OCI-LY1 (cell line): ENCODE results near the gene AGO1.

Experiments
- H2AFZ ChIP-seq: fragments of 200-600 bp; sonication (generic), shearing (Covaris generic); 2 replicates; pipeline ENCODE4 v1.6.0; 2014; ENCODE audit warnings: antibody characterized with exemption, mild to moderate bottlenecking, low read length
- H3F3A ChIP-seq: fragments of 200-600 bp; sonication (generic), shearing (Covaris generic); 2 replicates; pipeline ENCODE4 v1.6.0; 2014; ENCODE audit warnings: mild to moderate bottlenecking, antibody characterized with exemption, low read length, moderate library complexity; ENCODE audit not compliant: insufficient read depth
- H3K27ac ChIP-seq: fragments of 200-600 bp; sonication (generic); 2 replicates; pipeline ENCODE4 v1.5.1; 2014; ENCODE audit warnings: low read length, mixed run types, mild to moderate bottlenecking, low read depth; ENCODE audit not compliant: poor library complexity, severe bottlenecking
- H3K27me3 ChIP-seq: fragments of 200-600 bp; sonication (generic); 2 replicates; pipeline ENCODE4 v1.6.0; 2014; ENCODE audit warnings: antibody characterized with exemption, mild to moderate bottlenecking, low read length, moderate library complexity; ENCODE audit not compliant: insufficient read depth
- H3K36me3 ChIP-seq: fragments of 200-600 bp; sonication (generic); 2 replicates; pipeline ENCODE4 v1.6.1; 2014; ENCODE audit warnings: mild to moderate bottlenecking, antibody characterized with exemption, low read length, moderate library complexity, mixed read lengths; ENCODE audit not compliant: insufficient read depth
- H3K4me1 ChIP-seq: fragments of 200-600 bp; sonication (generic); 2 replicates; pipeline ENCODE4 v1.5.1; 2014; ENCODE audit warnings: mild to moderate bottlenecking, low read length, moderate library complexity; ENCODE audit not compliant: insufficient read depth, severe bottlenecking
- H3K4me2 ChIP-seq: fragments of 200-600 bp; sonication (generic), shearing (Covaris generic); 2 replicates; pipeline ENCODE4 v1.6.1; 2014; ENCODE audit warnings: low read length
- H3K4me3 ChIP-seq: fragments of 200-600 bp; sonication (generic); 2 replicates; pipeline ENCODE4 v1.5.1; 2014; ENCODE audit warnings: low read length, low read depth, mild to moderate bottlenecking, mixed read lengths; ENCODE audit not compliant: poor library complexity, severe bottlenecking
- H3K79me2 ChIP-seq: fragments of 200-600 bp; shearing (Covaris generic); 2 replicates; pipeline ENCODE4 v1.6.1; 2016; ENCODE audit warnings: mixed run types, low read length, mixed read lengths; ENCODE audit not compliant: insufficient read depth
- H3K9ac ChIP-seq: fragments of 200-600 bp; sonication (generic), shearing (Covaris generic); 2 replicates; pipeline ENCODE4 v1.6.1; 2014; ENCODE audit warnings: mild to moderate bottlenecking, low read length, mixed read lengths
- H3K9me2 ChIP-seq: fragments of 200-600 bp; sonication (generic), shearing (Covaris generic); 2 replicates; pipeline ENCODE4 v1.6.1; 2014; ENCODE audit warnings: low read depth, mild to moderate bottlenecking, low read length, mixed read lengths
- H3K9me3 ChIP-seq: fragments of 200-600 bp; shearing (Covaris generic); 2 replicates; pipeline ENCODE4 v1.6.1; 2014; ENCODE audit warnings: low read length, mixed read lengths
- H4K20me1 ChIP-seq: fragments of 200-600 bp; sonication (generic), shearing (Covaris generic); 2 replicates; pipeline ENCODE4 v1.6.0; 2016; ENCODE audit warnings: mild to moderate bottlenecking, low read length; ENCODE audit not compliant: insufficient read depth
- CTCF ChIP-seq: fragments of 200-600 bp; sonication (generic), shearing (Covaris generic); IDR thresholded peaks from 2 replicates; pipeline ENCODE4 v1.5.1; 2017; ENCODE audit warnings: mild to moderate bottlenecking, antibody characterized with exemption, low read length, moderate library complexity, mixed read lengths
- EZH2 ChIP-seq: fragments of 200-600 bp; sonication (generic), shearing (Covaris generic); IDR thresholded peaks from 2 replicates; pipeline ENCODE4 v1.8.0; 2017; ENCODE audit warnings: borderline replicate concordance, mixed run types, mild to moderate bottlenecking, antibody characterized with exemption, low read length, moderate library complexity, mixed read lengths

The AGO1 gene

GRCh38 chr1:35857830-35858229 lies 25.2 kb upstream of the AGO1 start:
- Histone ChIP-seq H3K9me2 (no peaks in the 10 kb centered on the region), H3K4me2 (no peak overlapping the region), H4K20me1 (no peaks in the 10 kb centered on the region), H3K9me3 (no peaks in the 10 kb centered on the region), H2AFZ (no peak overlapping the region), H3K4me3 (no peak overlapping the region), H3K36me3 (no peaks in the 10 kb centered on the region), H3K9ac (no peak overlapping the region), H3K27me3 (no peaks in the 10 kb centered on the region), H3K27ac (no peak overlapping the region), H3K79me2 (no peaks in the 10 kb centered on the region), H3K4me1 (no peaks in the 10 kb centered on the region), H3F3A (no peaks in the 10 kb centered on the region)
- no peak for TF ChIP-seq EZH2
- TF ChIP-seq CTCF: peak; percentile 48; the same call in 1 of the 2 replicates

GRCh38 chr1:35860696-35861095 lies 22.3 kb upstream of the AGO1 start:
- no peak overlapping the region for H2AFZ ChIP-seq
- H3K27me3 ChIP-seq: no peaks in the 10 kb centered on the region
- TF ChIP-seq CTCF: no peak
- no peak for TF ChIP-seq EZH2
- no peak overlapping the region for H3K4me2 ChIP-seq
- H3K9me3 ChIP-seq: no peaks in the 10 kb centered on the region
- no peaks in the 10 kb centered on the region for H3F3A ChIP-seq
- no peak overlapping the region for H3K27ac ChIP-seq
- no peaks in the 10 kb centered on the region for H3K4me1 ChIP-seq
- no peaks in the 10 kb centered on the region for H3K9me2 ChIP-seq
- H3K79me2 ChIP-seq: no peaks in the 10 kb centered on the region
- no peaks in the 10 kb centered on the region for H3K36me3 ChIP-seq
- H3K4me3 ChIP-seq: no peak overlapping the region
- H3K9ac ChIP-seq: no peak overlapping the region
- no peaks in the 10 kb centered on the region for H4K20me1 ChIP-seq

GRCh38 chr1:35863136-35863535 lies 19.9 kb upstream of the AGO1 start:
- Histone ChIP-seq H2AFZ (no peak overlapping the region), H3K9me3 (no peaks in the 10 kb centered on the region), H4K20me1 (no peaks in the 10 kb centered on the region), H3K4me3 (no peak overlapping the region), H3K36me3 (no peaks in the 10 kb centered on the region), H3K79me2 (no peaks in the 10 kb centered on the region), H3K9ac (no peak overlapping the region), H3F3A (no peaks in the 10 kb centered on the region), H3K4me2 (no peak overlapping the region), H3K27me3 (no peaks in the 10 kb centered on the region), H3K4me1 (no peaks in the 10 kb centered on the region), H3K9me2 (no peaks in the 10 kb centered on the region), H3K27ac (no peak overlapping the region)
- no peak for TF ChIP-seq CTCF
- TF ChIP-seq EZH2: no peak
